HepG2 (cell line): ENCODE results near the gene CATSPERD. TPM values are rescaled to one million over a fixed set of nuclear protein-coding genes. Genes with fewer than 3 reads are reported as not detected.

Experiments used
- AGO1 ChIP-seq: fragments of 200-400 bp; formaldehyde crosslinking; IDR thresholded peaks from 2 replicates; pipeline ENCODE4 v1.6.1; 2017; ENCODE audit warnings: mild to moderate bottlenecking, low read depth, low read length, moderate library complexity; ENCODE audit not compliant: poor library complexity, severe bottlenecking
- AGO2 ChIP-seq: fragments of 200-400 bp; formaldehyde crosslinking; optimal IDR thresholded peaks from 2 replicates; pipeline ENCODE3; 2017; ENCODE audit warnings: mild to moderate bottlenecking, low read depth, low read length, moderate library complexity
- HDAC2 ChIP-seq: sonication (generic); formaldehyde crosslinking; IDR thresholded peaks from 2 replicates; pipeline ENCODE4 v1.4.0; 2020; ENCODE audit warnings: missing genetic modification reagents
- POLR2A ChIP-seq, 2 experiments: IDR thresholded peaks; 2 replicates each; pipeline ENCODE4 v1.6.1; 2011; ENCODE audit warnings: low read depth in 2 of 2, low read length in 2 of 2, mild to moderate bottlenecking in 1 of 2, moderate library complexity in 1 of 2; ENCODE audit not compliant: insufficient read depth in 1 of 2
- RBM22 ChIP-seq: fragments of 200-400 bp; formaldehyde crosslinking; optimal IDR thresholded peaks from 2 replicates; pipeline ENCODE3; 2017; ENCODE audit warnings: mild to moderate bottlenecking, low read length, moderate library complexity
- SCMH1 ChIP-seq: sonication (generic); formaldehyde crosslinking; IDR thresholded peaks from 2 replicates; pipeline ENCODE4 v1.9.0; 2021; ENCODE audit warnings: missing genetic modification reagents, mild to moderate bottlenecking, borderline replicate concordance
- SUZ12 ChIP-seq: fragments of 150-350 bp; IDR thresholded peaks from 2 replicates; pipeline ENCODE4 v1.6.1; 2014; ENCODE audit warnings: low read depth, low read length
- ZNF513 ChIP-seq: sonication (generic); formaldehyde crosslinking; conservative IDR thresholded peaks from 2 replicates; pipeline ENCODE4 v1.5.0; 2020; ENCODE audit warnings: missing genetic modification reagents
- polyA plus RNA-seq, 8 experiments: library from polyadenylated mRNA; depleted of rRNA in 3 of 8; stranded (reverse) in 7 of 8; unstranded in 1 of 8; fragments of >200 nt; fragmentation: Illumina TruSeq in 4 of 8; extraction: Trizol in 4 of 8; gene quantifications; 2 replicates each; pipeline versions ENCODE4 v1.2.1 to v1.2.3, GENCODE V29; 2011 to 2016; ENCODE audit warnings: low read depth in 4 of 8, missing spikeins in 1 of 8, mixed read lengths in 1 of 8; ENCODE audit not compliant: insufficient read depth in 1 of 8
- total RNA-seq, 5 experiments: library from RNA; depleted of rRNA; stranded (reverse); fragments of >200 nt; fragmentation: Illumina TruSeq; extraction: Trizol; gene quantifications; 2 replicates each; pipeline ENCODE4 v1.2.3, GENCODE V29; 2016; ENCODE audit warnings: low read depth in 1 of 5
- TF ChIP-seq, protein P1 (sequence below): sonication (generic); formaldehyde crosslinking; IDR thresholded peaks from 2 replicates; pipeline ENCODE4 v1.5.0; 2020; ENCODE audit warnings: mild to moderate bottlenecking, missing genetic modification reagents, borderline replicate concordance

CATSPERD gene
- total and polyA plus RNA-seq, 2 of the 13 experiments (the other 11 are each of a cell fraction or from before 2014, with no cell fraction given), result 0.04 TPM; not detected in 1

GRCh38 chr19:5697890-5698634 is 22.4 kb upstream of the CATSPERD start (continued):
- TF ChIP-seq AGO1 (peak; percentile 65), RBM22 (peak; percentile 35), HDAC2 (CRISPR knock-in tag) (no peak), SUZ12 (no peak), AGO2 (peak; percentile 91), SCMH1 (CRISPR knock-in tag) (no peak), POLR2A (IDR thresholded peaks at IDR 0.05; ENCODE audit: insufficient read depth in 1 of 2, low read depth in 2 of 2, low read length in 2 of 2) (peak in 1 of 2 experiments; percentile 36; a peak in 2 of 4 replicates), ZNF513 (CRISPR knock-in tag) (no peak)
- TF ChIP-seq, protein P1, sequence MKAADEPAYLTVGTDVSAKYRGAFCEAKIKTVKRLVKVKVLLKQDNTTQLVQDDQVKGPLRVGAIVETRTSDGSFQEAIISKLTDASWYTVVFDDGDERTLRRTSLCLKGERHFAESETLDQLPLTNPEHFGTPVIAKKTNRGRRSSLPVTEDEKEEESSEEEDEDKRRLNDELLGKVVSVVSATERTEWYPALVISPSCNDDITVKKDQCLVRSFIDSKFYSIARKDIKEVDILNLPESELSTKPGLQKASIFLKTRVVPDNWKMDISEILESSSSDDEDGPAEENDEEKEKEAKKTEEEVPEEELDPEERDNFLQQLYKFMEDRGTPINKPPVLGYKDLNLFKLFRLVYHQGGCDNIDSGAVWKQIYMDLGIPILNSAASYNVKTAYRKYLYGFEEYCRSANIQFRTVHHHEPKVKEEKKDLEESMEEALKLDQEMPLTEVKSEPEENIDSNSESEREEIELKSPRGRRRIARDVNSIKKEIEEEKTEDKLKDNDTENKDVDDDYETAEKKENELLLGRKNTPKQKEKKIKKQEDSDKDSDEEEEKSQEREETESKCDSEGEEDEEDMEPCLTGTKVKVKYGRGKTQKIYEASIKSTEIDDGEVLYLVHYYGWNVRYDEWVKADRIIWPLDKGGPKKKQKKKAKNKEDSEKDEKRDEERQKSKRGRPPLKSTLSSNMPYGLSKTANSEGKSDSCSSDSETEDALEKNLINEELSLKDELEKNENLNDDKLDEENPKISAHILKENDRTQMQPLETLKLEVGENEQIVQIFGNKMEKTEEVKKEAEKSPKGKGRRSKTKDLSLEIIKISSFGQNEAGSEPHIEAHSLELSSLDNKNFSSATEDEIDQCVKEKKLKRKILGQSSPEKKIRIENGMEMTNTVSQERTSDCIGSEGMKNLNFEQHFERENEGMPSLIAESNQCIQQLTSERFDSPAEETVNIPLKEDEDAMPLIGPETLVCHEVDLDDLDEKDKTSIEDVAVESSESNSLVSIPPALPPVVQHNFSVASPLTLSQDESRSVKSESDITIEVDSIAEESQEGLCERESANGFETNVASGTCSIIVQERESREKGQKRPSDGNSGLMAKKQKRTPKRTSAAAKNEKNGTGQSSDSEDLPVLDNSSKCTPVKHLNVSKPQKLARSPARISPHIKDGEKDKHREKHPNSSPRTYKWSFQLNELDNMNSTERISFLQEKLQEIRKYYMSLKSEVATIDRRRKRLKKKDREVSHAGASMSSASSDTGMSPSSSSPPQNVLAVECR (CRISPR knock-in tag), result no peak
